Sigmoid colon (tissue), 4 donors: ENCODE results near the gene LRGUK.

Experiments
- CTCF ChIP-seq, 4 experiments: fragments of 450-650 bp in 3 of 4; fragments of 200-600 bp in 1 of 4; IDR thresholded peaks; one replicate each; pipeline ENCODE4 v1.5.1; 2016 to 2019; ENCODE audit warnings: antibody characterized with exemption in 4 of 4, mild to moderate bottlenecking in 3 of 4, moderate library complexity in 2 of 4
- EP300 ChIP-seq, 4 donors: sonication (generic); formaldehyde crosslinking; IDR thresholded peaks; one replicate each; pipeline ENCODE4 v1.6.1; 2017; ENCODE audit warnings: antibody characterized with exemption in 4 of 4
- POLR2A ChIP-seq, 2 donors: fragments of 450-650 bp; IDR thresholded peaks; one replicate each; pipeline ENCODE4 v1.6.1; 2016; ENCODE audit warnings: antibody characterized with exemption in 2 of 2, mild to moderate bottlenecking in 2 of 2, moderate library complexity in 2 of 2
- POLR2AphosphoS5 ChIP-seq, 4 donors: sonication (generic); formaldehyde crosslinking; IDR thresholded peaks; one replicate each; pipeline ENCODE4 v1.6.1; 2017; ENCODE audit warnings: antibody characterized with exemption in 4 of 4

GRCh38 chr7:134210976-134211663 is 84.0 kb downstream of the LRGUK start:
- no peak for TF ChIP-seq POLR2A (IDR thresholded peaks at IDR 0.05)
- no peak for TF ChIP-seq POLR2AphosphoS5 (IDR thresholded peaks at IDR 0.05)
- TF ChIP-seq CTCF (IDR thresholded peaks at IDR 0.05) = no peak
- no peak for TF ChIP-seq EP300 (IDR thresholded peaks at IDR 0.05)
